ENCODE results near the gene ZNF627.

DNA sequence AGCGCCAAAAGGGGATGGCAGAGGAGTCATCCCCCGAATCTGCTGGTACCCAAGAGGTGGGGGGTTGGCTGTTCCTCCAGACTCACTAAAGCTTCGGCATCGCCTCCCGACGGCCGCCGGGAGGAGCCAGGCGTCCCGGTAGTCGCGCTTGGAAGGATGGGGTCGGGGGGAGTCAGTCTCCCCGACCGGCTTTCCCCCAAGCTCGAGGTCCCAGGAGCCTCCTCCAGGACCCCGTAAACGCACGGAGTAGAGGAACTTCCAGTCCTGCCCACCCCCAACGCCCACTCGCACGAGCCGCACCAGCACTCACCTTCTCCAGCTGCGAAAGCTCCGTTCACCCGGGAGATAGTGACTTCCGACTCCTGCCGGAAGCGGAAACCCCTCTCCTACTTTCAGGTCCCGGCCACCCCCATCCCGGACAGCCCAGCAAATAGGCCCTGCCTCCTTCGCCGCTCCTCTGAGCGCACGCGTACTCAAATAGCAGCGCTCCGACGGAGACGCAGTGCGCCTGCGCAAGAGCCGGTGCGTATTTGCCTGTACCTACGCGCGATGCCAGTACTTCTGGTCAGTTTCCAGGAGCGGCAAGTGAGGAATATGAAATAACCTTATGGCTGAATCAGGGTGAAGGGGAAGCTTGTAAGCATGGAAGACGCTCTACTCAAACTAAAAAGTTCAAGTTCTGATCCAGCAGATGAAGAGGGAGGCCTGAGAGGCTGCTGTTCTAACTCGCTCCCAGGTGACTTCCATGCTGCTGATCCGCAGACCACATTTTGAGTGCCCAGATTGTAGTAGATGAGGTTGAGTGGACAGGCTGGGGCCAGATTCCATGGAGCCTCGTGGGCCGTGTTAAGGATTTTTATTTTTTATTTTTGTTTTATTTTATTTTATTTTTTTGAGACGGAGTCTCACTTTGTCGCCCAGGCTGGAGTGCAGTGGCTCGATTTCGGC, 38.1 kb upstream of the ZNF627 start, which contains the start of gene ELOF1:
- TF ChIP-seq, protein P1, sequence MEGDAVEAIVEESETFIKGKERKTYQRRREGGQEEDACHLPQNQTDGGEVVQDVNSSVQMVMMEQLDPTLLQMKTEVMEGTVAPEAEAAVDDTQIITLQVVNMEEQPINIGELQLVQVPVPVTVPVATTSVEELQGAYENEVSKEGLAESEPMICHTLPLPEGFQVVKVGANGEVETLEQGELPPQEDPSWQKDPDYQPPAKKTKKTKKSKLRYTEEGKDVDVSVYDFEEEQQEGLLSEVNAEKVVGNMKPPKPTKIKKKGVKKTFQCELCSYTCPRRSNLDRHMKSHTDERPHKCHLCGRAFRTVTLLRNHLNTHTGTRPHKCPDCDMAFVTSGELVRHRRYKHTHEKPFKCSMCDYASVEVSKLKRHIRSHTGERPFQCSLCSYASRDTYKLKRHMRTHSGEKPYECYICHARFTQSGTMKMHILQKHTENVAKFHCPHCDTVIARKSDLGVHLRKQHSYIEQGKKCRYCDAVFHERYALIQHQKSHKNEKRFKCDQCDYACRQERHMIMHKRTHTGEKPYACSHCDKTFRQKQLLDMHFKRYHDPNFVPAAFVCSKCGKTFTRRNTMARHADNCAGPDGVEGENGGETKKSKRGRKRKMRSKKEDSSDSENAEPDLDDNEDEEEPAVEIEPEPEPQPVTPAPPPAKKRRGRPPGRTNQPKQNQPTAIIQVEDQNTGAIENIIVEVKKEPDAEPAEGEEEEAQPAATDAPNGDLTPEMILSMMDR (IDR thresholded peaks at IDR 0.05) = peak in 5 of 6 experiments; percentile 12 to 41 (median 24)
- TF ChIP-seq POLR2A (IDR thresholded peaks at IDR 0.05) = peak; percentile 18 to 81
